ENCODE measurements around the gene FFAR4. TPM values are rescaled to one million over a fixed set of nuclear protein-coding genes. Genes with fewer than 3 reads are reported as not detected.

FFAR4 gene
- total RNA-seq, 1 donor from 2014 or later, result not detected

Other genes starting within 250 kb of the FFAR4 start
- 4.7 TPM for gene MYOF, start 84.3 kb upstream of the FFAR4 start, total RNA-seq
- gene CEP55, start 70.1 kb upstream of the FFAR4 start, total RNA-seq, result 1.7 TPM
- 5.9 TPM for gene RBP4, start 34.6 kb downstream of the FFAR4 start, total RNA-seq
- gene PDE6C, start 45.9 kb downstream of the FFAR4 start, total RNA-seq, result not detected
- 21.6 TPM for gene FRA10AC1, start 135.9 kb downstream of the FFAR4 start, total RNA-seq
- gene LGI1, start 191.3 kb downstream of the FFAR4 start, total RNA-seq, result 19.7 TPM